Hematopoietic multipotent progenitor cell treated with erythropoietin and hydrocortisone succinate and interleukin-3 and kit ligand, for 4 days (in vitro differentiated cells): ENCODE results near the gene MAPK11.
A peak's percentile ranks its signal among the peaks of the same experiment; 100 is the strongest.

Experiments
- DNase-seq: peaks from one replicate; pipeline ENCODE4 v3.0.0-alpha.2; 2015

MAPK11 gene

GRCh38 chr22:50246242-50247175 is 23.7 kb downstream of the MAPK11 start:
- no peak for DNase-seq

GRCh38 chr22:50245214-50246072 is 24.7 kb downstream of the MAPK11 start:
- DNase-seq: no peak

- peak; percentile 97 for DNase-seq
Observed at GRCh38 chr22:50244420-50245213, 25.6 kb downstream of the MAPK11 start, which contains the start of gene TUBGCP6. TSS of gene TUBGCP6 (minus strand) at chr22:50245023. CDS start at chr22:50244459, 564 bp downstream.

GRCh38 chr22:50243685-50244419 is 26.3 kb downstream of the MAPK11 start:
- DNase-seq: peak; percentile 37

GRCh38 chr22:50242406-50242949 is 27.7 kb downstream of the MAPK11 start:
- no peak for DNase-seq

GRCh38 chr22:50238755-50239154 is 31.4 kb downstream of the MAPK11 start:
- DNase-seq: no peak

GRCh38 chr22:50236731-50237409 is 33.3 kb downstream of the MAPK11 start:
- peak; percentile 60 for DNase-seq

GRCh38 chr22:50233223-50233622 is 37.0 kb downstream of the MAPK11 start:
- no peak for DNase-seq

GRCh38 chr22:50232481-50233151 is 37.6 kb downstream of the MAPK11 start:
- no peak for DNase-seq

- DNase-seq: no peak
Observed at GRCh38 chr22:50229370-50229769, 40.8 kb downstream of the MAPK11 start.

- DNase-seq: no peak
Observed at GRCh38 chr22:50228366-50228765, 41.8 kb downstream of the MAPK11 start.

- DNase-seq: no peak
Observed at GRCh38 chr22:50227579-50228215, 42.5 kb downstream of the MAPK11 start.

- no peak for DNase-seq
Observed at GRCh38 chr22:50226875-50227165, 43.4 kb downstream of the MAPK11 start.

GRCh38 chr22:50226063-50226874 is 43.9 kb downstream of the MAPK11 start:
- DNase-seq: no peak

- no peak for DNase-seq
Observed at GRCh38 chr22:50225200-50225969, 44.8 kb downstream of the MAPK11 start.

GRCh38 chr22:50224071-50224470 is 46.1 kb downstream of the MAPK11 start:
- no peak for DNase-seq

GRCh38 chr22:50222508-50222907 is 47.7 kb downstream of the MAPK11 start:
- no peak for DNase-seq
